ENCODE data around the gene MTARC2.

MTARC2 gene

GRCh38 chr1:220813013-220813412 lies 64.9 kb downstream of the MTARC2 start:
- no peaks in the 10 kb centered on the region for H3K9me3 ChIP-seq
- TF ChIP-seq CTCF (IDR thresholded peaks at IDR 0.05): no peak
- H3K27ac ChIP-seq: no peak overlapping the region
- H3K36me3 ChIP-seq: peaks cover 99% of the 10 kb centered on the region
- H3K27me3 ChIP-seq: no peaks in the 10 kb centered on the region
- no peak overlapping the region for H3K4me3 ChIP-seq (ENCODE audit: low read depth in 1 of 2, low read length in 1 of 2)
- H3K4me1 ChIP-seq (ENCODE audit: control insufficient read depth in 1 of 2, insufficient read depth in 1 of 2, low read depth in 1 of 2, low read length in 1 of 2): peaks cover 21 to 33% of the 10 kb centered on the region in 2 experiments

GRCh38 chr1:220815409-220815808 lies 67.3 kb downstream of the MTARC2 start:
- TF ChIP-seq CTCF (IDR thresholded peaks at IDR 0.05): no peak

GRCh38 chr1:220817907-220818306 lies 69.8 kb downstream of the MTARC2 start:
- Histone ChIP-seq H3K36me3 (peaks cover 91% of the 10 kb centered on the region), H3K9me3 (no peaks in the 10 kb centered on the region), H3K4me3 (ENCODE audit: low read depth in 1 of 2, low read length in 1 of 2) (no peak overlapping the region), H3K27me3 (no peaks in the 10 kb centered on the region), H3K4me1 (ENCODE audit: control insufficient read depth in 1 of 2, insufficient read depth in 1 of 2, low read depth in 1 of 2, low read length in 1 of 2) (peaks cover 19 to 30% of the 10 kb centered on the region in 2 experiments), H3K27ac (peak overlapping the region; percentile 64)
- no peak for TF ChIP-seq CTCF (IDR thresholded peaks at IDR 0.05)

More at GRCh38 chr1:220815409-220815808, 67.3 kb downstream of the MTARC2 start:
- Histone ChIP-seq H3K27ac (peak overlapping the region; percentile 64), H3K36me3 (peaks cover 98% of the 10 kb centered on the region), H3K4me1 (ENCODE audit: control insufficient read depth in 1 of 2, insufficient read depth in 1 of 2, low read depth in 1 of 2, low read length in 1 of 2) (peaks cover 19 to 31% of the 10 kb centered on the region in 2 experiments), H3K9me3 (no peaks in the 10 kb centered on the region), H3K27me3 (no peaks in the 10 kb centered on the region), H3K4me3 (ENCODE audit: low read depth in 1 of 2, low read length in 1 of 2) (no peak overlapping the region)

GRCh38 chr1:220818421-220819173 lies 70.5 kb downstream of the MTARC2 start:
- Histone ChIP-seq H3K4me1 (ENCODE audit: control insufficient read depth in 1 of 2, insufficient read depth in 1 of 2, low read depth in 1 of 2, low read length in 1 of 2) (peaks cover 19 to 30% of the 10 kb centered on the region in 2 experiments), H3K9me3 (no peaks in the 10 kb centered on the region), H3K27me3 (no peaks in the 10 kb centered on the region), H3K4me3 (ENCODE audit: low read depth in 1 of 2, low read length in 1 of 2) (no peak overlapping the region), H3K36me3 (peaks cover 87% of the 10 kb centered on the region), H3K27ac (peak overlapping the region; percentile 64)
- TF ChIP-seq CTCF (IDR thresholded peaks at IDR 0.05): no peak

GRCh38 chr1:220819467-220820026 lies 71.4 kb downstream of the MTARC2 start:
- peaks cover 77% of the 10 kb centered on the region for H3K36me3 ChIP-seq
- H3K4me3 ChIP-seq (ENCODE audit: low read depth in 1 of 2, low read length in 1 of 2): no peak overlapping the region
- H3K27me3 ChIP-seq: no peaks in the 10 kb centered on the region

More at GRCh38 chr1:220819467-220820026, 71.4 kb downstream of the MTARC2 start:
- Histone ChIP-seq H3K4me1 (ENCODE audit: control insufficient read depth in 1 of 2, insufficient read depth in 1 of 2, low read depth in 1 of 2, low read length in 1 of 2) (peaks cover 19 to 30% of the 10 kb centered on the region in 2 experiments), H3K9me3 (no peaks in the 10 kb centered on the region), H3K27ac (no peak overlapping the region)
- TF ChIP-seq CTCF (IDR thresholded peaks at IDR 0.05): no peak

Measured in neutrophil (primary cell).